GM13977 (cell line): ENCODE results near the gene DNAH9.

Experiments used
- DNase-seq: peaks from one replicate; pipeline ENCODE4 v3.0.0; 2012; ENCODE audit warnings: low spot score
- in situ Hi-C: fragments of 300-500 bp; cut with MboI; formaldehyde crosslinking; loops from one replicate; pipeline ENCODE4 v1.12.0; 2022; ENCODE audit warnings: low sequenced_read_pairs, low pct_unique_long_range_greater_than_20kb, mixed read lengths, inconsistent platforms; ENCODE audit not compliant: unreplicated experiment
- TF ChIP-seq, protein P1 (sequence below): IDR thresholded peaks from 2 replicates; pipeline ENCODE4 v1.5.1; 2012; ENCODE audit warnings: mild to moderate bottlenecking, control low read depth; ENCODE audit not compliant: insufficient read depth; ENCODE audit errors: extremely low read depth, missing control alignments

Gene DNAH9

DNA sequence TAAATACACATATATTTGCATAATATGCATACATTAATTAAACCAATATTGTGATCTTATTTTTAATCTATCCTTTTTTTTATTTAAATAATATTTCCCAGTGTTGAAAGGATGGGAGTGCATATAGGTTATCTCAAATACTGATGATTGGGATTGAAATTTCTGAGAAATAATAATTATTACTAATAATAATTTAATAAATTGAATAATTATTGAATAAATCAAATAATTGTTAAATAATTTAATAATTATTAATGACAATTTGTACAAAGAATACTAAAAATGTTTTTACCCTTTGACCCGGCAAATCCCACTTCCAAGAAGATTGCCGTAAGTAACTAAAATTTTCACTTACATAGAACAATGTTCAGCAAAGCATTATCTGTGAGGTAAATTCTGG, 250.1 kb downstream of the DNAH9 start:
- no peak for DNase-seq
- in situ Hi-C loops: loop anchor here (25.0 kb wide), 1 partner anchor 111 kb away; no protein-coding TSS in a partner anchor

DNA sequence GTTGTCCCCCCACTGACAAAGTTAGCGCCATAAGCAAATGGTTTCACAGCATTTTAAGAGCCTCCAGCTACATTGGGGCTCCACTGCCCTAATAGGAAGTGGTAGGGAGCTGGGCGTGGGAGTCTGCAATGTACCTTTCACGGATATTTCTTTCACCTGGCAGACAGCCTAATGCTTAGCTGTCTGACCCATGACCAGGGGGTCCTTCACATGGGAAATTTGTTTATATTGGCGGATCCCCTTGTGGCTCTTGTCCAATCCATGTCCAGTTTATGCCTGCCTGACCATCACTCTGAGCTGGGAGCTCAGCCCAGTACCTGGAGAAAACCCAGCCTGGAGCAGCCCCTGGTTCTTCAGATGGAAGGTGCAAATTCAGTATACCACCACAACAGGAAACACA, 254.0 kb downstream of the DNAH9 start:
- no peak for DNase-seq
- TF ChIP-seq, protein P1, sequence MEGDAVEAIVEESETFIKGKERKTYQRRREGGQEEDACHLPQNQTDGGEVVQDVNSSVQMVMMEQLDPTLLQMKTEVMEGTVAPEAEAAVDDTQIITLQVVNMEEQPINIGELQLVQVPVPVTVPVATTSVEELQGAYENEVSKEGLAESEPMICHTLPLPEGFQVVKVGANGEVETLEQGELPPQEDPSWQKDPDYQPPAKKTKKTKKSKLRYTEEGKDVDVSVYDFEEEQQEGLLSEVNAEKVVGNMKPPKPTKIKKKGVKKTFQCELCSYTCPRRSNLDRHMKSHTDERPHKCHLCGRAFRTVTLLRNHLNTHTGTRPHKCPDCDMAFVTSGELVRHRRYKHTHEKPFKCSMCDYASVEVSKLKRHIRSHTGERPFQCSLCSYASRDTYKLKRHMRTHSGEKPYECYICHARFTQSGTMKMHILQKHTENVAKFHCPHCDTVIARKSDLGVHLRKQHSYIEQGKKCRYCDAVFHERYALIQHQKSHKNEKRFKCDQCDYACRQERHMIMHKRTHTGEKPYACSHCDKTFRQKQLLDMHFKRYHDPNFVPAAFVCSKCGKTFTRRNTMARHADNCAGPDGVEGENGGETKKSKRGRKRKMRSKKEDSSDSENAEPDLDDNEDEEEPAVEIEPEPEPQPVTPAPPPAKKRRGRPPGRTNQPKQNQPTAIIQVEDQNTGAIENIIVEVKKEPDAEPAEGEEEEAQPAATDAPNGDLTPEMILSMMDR: no peak
- in situ Hi-C loops: no loop called here

More for the DNA sequence above, 250.1 kb downstream of the DNAH9 start:
- TF ChIP-seq, protein P1: no peak

DNA sequence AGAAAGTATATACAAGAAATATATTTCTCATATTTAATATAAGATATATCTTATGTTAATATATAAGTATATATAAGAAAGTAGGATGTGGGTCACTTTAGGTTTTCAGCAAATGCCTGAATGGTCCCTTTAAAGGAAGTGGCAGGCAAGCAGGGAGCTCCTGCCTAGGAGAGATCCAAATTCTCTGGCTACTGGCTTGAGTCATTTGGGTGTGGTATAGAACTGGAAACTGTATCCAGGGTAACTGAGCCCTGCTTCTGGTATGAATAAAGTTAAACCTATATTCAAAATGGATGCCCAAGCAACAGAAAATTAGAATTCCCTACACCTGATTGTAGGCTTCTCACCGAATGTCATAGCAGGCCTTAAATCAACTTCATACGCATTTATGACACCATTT, 254.6 kb downstream of the DNAH9 start:
- DNase-seq: no peak
- TF ChIP-seq, protein P1: no peak
- in situ Hi-C loops: no loop called here

DNA sequence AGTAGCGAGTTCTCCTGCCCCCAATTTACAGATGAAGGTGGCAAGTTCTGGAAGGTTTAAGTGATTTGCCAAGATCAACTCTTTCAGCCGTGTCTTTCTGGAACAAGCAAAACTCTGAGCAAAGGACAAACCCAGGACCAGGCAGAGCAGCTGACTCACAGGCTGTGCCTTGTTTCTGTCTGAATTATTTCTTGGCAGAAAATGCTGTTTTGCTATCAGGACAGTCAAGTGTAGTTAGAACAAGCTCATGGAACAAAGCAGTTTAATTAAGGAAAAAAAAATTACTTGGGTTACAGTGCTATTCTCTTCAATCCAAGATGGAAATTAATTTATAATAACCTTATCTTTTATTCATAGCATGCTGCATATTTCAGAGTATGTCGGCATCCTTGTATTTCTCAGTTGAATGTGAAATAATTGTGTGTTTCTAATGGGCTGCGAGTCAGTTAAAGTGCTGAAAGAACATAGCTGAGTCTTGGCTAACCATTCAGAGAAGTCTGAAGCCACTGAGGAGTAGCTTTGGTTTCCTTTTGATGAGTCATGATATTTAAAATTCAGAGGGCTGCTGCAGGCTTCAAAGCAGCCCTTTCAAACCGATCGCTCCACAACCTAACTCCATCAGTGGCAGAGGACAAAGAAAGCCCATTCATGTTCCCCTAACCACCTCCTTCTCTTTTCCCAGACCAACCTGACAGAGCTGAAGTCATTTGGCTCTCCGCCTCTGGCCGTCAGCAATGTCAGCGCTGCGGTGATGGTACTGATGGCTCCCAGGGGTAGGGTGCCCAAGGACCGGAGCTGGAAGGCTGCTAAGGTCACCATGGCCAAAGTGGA, 255.3 kb downstream of the DNAH9 start:
- in situ Hi-C loops: no loop called here
- TF ChIP-seq, protein P1: no peak
- DNase-seq: no peak

GRCh38 chr17:11855306-11855705, 257.0 kb downstream of the DNAH9 start:
- in situ Hi-C loops: no loop called here
- DNase-seq: no peak
- TF ChIP-seq, protein P1: no peak

DNA sequence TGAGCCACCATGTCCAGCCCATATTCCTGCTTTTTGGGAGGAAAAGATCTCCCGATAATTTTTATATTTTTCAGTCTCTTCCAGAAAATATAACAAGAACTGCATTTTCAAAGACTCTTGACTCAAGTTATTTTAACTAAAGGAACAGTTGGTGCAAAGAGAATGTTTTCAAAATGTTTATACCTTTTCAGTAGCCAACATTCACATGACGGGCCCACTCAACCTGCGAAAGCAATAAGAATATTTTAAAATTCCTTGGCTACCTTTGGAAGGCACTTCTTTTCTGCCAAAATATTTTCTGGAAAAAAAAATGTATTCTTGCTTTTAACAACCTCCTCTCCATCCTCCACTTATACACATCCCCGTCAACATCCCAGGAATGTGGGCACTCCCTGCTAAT, 258.7 kb downstream of the DNAH9 start:
- DNase-seq: no peak
- in situ Hi-C loops: no loop called here
- TF ChIP-seq, protein P1: no peak
